Measurements from ENCODE around the gene FOXO1. TPM values are rescaled to one million over a fixed set of nuclear protein-coding genes. Genes with fewer than 3 reads are reported as not detected.

FOXO1 gene
- total RNA-seq, 1 donor from 2014 or later, result 31.7 TPM

- Mint-ChIP-seq H3K36me3 (peaks cover 3% of the 10 kb centered on the region), H3K4me3 (no peak overlapping the region), H3K9me3 (peaks cover 10% of the 10 kb centered on the region), H3K27ac (no peak overlapping the region), H3K27me3 (ENCODE audit: low read depth) (no peaks in the 10 kb centered on the region), H3K4me1 (peaks cover 15% of the 10 kb centered on the region)
- TF ChIP-seq CTCF (IDR thresholded peaks at IDR 0.05; ENCODE audit: unreplicated experiment), result no peak
- no peak for DNase-seq (ENCODE audit: low spot score in 2 of 2, unreplicated experiment in 2 of 2)
Measured at GRCh38 chr13:40533072-40533471, 133.4 kb downstream of the FOXO1 start.

GRCh38 chr13:40530961-40531360 is 135.5 kb downstream of the FOXO1 start:
- no peak for TF ChIP-seq CTCF (IDR thresholded peaks at IDR 0.05; ENCODE audit: unreplicated experiment)
- no peak for DNase-seq (ENCODE audit: low spot score in 2 of 2, unreplicated experiment in 2 of 2)
- Mint-ChIP-seq H3K9me3 (peaks cover 21% of the 10 kb centered on the region), H3K27me3 (ENCODE audit: low read depth) (no peaks in the 10 kb centered on the region), H3K27ac (no peak overlapping the region), H3K4me3 (no peak overlapping the region), H3K4me1 (peaks cover 4% of the 10 kb centered on the region), H3K36me3 (peaks cover 9% of the 10 kb centered on the region)

GRCh38 chr13:40528881-40529280 is 137.6 kb downstream of the FOXO1 start:
- no peak overlapping the region for H3K4me3 Mint-ChIP-seq
- no peaks in the 10 kb centered on the region for H3K4me1 Mint-ChIP-seq
- H3K27ac Mint-ChIP-seq, result no peak overlapping the region
- no peak for DNase-seq (ENCODE audit: low spot score in 2 of 2, unreplicated experiment in 2 of 2)
- no peak for TF ChIP-seq CTCF (IDR thresholded peaks at IDR 0.05; ENCODE audit: unreplicated experiment)
- H3K9me3 Mint-ChIP-seq, result peaks cover 21% of the 10 kb centered on the region
- no peaks in the 10 kb centered on the region for H3K27me3 Mint-ChIP-seq (ENCODE audit: low read depth)
- H3K36me3 Mint-ChIP-seq, result peaks cover 9% of the 10 kb centered on the region

GRCh38 chr13:40527914-40528313 is 138.5 kb downstream of the FOXO1 start:
- no peak for TF ChIP-seq CTCF (IDR thresholded peaks at IDR 0.05; ENCODE audit: unreplicated experiment)
- H3K27ac Mint-ChIP-seq, result no peak overlapping the region
- no peak overlapping the region for H3K4me3 Mint-ChIP-seq
- H3K4me1 Mint-ChIP-seq, result no peaks in the 10 kb centered on the region
- H3K27me3 Mint-ChIP-seq (ENCODE audit: low read depth), result no peaks in the 10 kb centered on the region
- no peak for DNase-seq (ENCODE audit: low spot score in 2 of 2, unreplicated experiment in 2 of 2)
- peaks cover 21% of the 10 kb centered on the region for H3K9me3 Mint-ChIP-seq
- H3K36me3 Mint-ChIP-seq, result peaks cover 9% of the 10 kb centered on the region

GRCh38 chr13:40522282-40522681 is 144.2 kb downstream of the FOXO1 start:
- no peaks in the 10 kb centered on the region for H3K36me3 Mint-ChIP-seq
- no peaks in the 10 kb centered on the region for H3K27me3 Mint-ChIP-seq (ENCODE audit: low read depth)
- no peak overlapping the region for H3K4me3 Mint-ChIP-seq
- TF ChIP-seq CTCF (IDR thresholded peaks at IDR 0.05; ENCODE audit: unreplicated experiment), result no peak
- no peaks in the 10 kb centered on the region for H3K4me1 Mint-ChIP-seq
- peaks cover 5% of the 10 kb centered on the region for H3K9me3 Mint-ChIP-seq
- H3K27ac Mint-ChIP-seq, result no peak overlapping the region
- DNase-seq (ENCODE audit: low spot score in 2 of 2, unreplicated experiment in 2 of 2), result no peak

GRCh38 chr13:40520916-40521315 is 145.5 kb downstream of the FOXO1 start:
- Mint-ChIP-seq H3K27me3 (ENCODE audit: low read depth) (no peaks in the 10 kb centered on the region), H3K27ac (no peak overlapping the region), H3K4me1 (no peaks in the 10 kb centered on the region), H3K4me3 (no peak overlapping the region), H3K36me3 (no peaks in the 10 kb centered on the region), H3K9me3 (no peaks in the 10 kb centered on the region)
- DNase-seq (ENCODE audit: low spot score in 2 of 2, unreplicated experiment in 2 of 2), result no peak
- no peak for TF ChIP-seq CTCF (IDR thresholded peaks at IDR 0.05; ENCODE audit: unreplicated experiment)
